Measurements from ENCODE around the gene RDX.
A peak's percentile ranks its signal among the peaks of the same experiment; 100 is the strongest.
"Not testable (repeated sequence)": the region's sequence is repeated elsewhere in the genome, so short reads cannot be mapped to it uniquely, and the experiment has no call there.

RDX gene

GRCh38 chr11:110296226-110297075 lies at the start of gene RDX:
Gene RDX, minus strand, starts transcription at chr11:110296614. Its CDS starts 16,922 bp downstream, at chr11:110279692.
- peak; percentile 95 for DNase-seq (ENCODE audit: low spot score)

- no peak for DNase-seq (ENCODE audit: low spot score)
Observed at GRCh38 chr11:110345743-110346142, 49.3 kb upstream of the RDX start.

- no peak for DNase-seq (ENCODE audit: low spot score)
Observed at GRCh38 chr11:110340436-110340835, 44.0 kb upstream of the RDX start.

GRCh38 chr11:110339456-110340250 lies 43.2 kb upstream of the RDX start:
- no peak for DNase-seq (ENCODE audit: low spot score)

- no peak for DNase-seq (ENCODE audit: low spot score)
Observed at GRCh38 chr11:110338684-110339083, 42.3 kb upstream of the RDX start.

GRCh38 chr11:110337570-110338193 lies 41.3 kb upstream of the RDX start:
- DNase-seq (ENCODE audit: low spot score): no peak

GRCh38 chr11:110336054-110336453 lies 39.6 kb upstream of the RDX start:
- no peak for DNase-seq (ENCODE audit: low spot score)

GRCh38 chr11:110335358-110335757 lies 38.9 kb upstream of the RDX start:
- DNase-seq (ENCODE audit: low spot score): no peak

- no peak for DNase-seq (ENCODE audit: low spot score)
Observed at GRCh38 chr11:110331626-110332025, 35.2 kb upstream of the RDX start.

- DNase-seq (ENCODE audit: low spot score): no peak
Observed at GRCh38 chr11:110329445-110329844, 33.0 kb upstream of the RDX start.

GRCh38 chr11:110327508-110327907 lies 31.1 kb upstream of the RDX start:
- no peak for DNase-seq (ENCODE audit: low spot score)

- no peak for DNase-seq (ENCODE audit: low spot score)
Observed at GRCh38 chr11:110323786-110324185, 27.4 kb upstream of the RDX start.

GRCh38 chr11:110319501-110319900 lies 23.1 kb upstream of the RDX start:
- no peak for DNase-seq (ENCODE audit: low spot score)

GRCh38 chr11:110318638-110319404 lies 22.4 kb upstream of the RDX start:
- DNase-seq (ENCODE audit: low spot score): no peak

- DNase-seq (ENCODE audit: low spot score): no peak
Observed at GRCh38 chr11:110317516-110317932, 21.1 kb upstream of the RDX start.

GRCh38 chr11:110314366-110315095 lies 18.1 kb upstream of the RDX start:
- no peak for DNase-seq (ENCODE audit: low spot score)

- DNase-seq (ENCODE audit: low spot score): no peak
Observed at GRCh38 chr11:110312670-110313069, 16.3 kb upstream of the RDX start.

- DNase-seq (ENCODE audit: low spot score): no peak
Observed at GRCh38 chr11:110311783-110312579, 15.6 kb upstream of the RDX start.

- DNase-seq (ENCODE audit: low spot score): no peak
Observed at GRCh38 chr11:110308071-110308470, 11.7 kb upstream of the RDX start.

GRCh38 chr11:110306019-110306388 lies 9.6 kb upstream of the RDX start:
- DNase-seq (ENCODE audit: low spot score): not testable (repeated sequence)
